Middle frontal gyrus (tissue), 1 donor: ENCODE measurements around the gene KLK1.
"Not testable (repeated sequence)": the region's sequence is repeated elsewhere in the genome, so short reads cannot be mapped to it uniquely, and the experiment has no call there.

Experiments
- DNase-seq: peaks from one replicate; pipeline ENCODE4 v3.0.0-alpha.2; 2015; ENCODE audit warnings: low spot score; ENCODE audit errors: extremely low spot score

KLK1 gene

DNA sequence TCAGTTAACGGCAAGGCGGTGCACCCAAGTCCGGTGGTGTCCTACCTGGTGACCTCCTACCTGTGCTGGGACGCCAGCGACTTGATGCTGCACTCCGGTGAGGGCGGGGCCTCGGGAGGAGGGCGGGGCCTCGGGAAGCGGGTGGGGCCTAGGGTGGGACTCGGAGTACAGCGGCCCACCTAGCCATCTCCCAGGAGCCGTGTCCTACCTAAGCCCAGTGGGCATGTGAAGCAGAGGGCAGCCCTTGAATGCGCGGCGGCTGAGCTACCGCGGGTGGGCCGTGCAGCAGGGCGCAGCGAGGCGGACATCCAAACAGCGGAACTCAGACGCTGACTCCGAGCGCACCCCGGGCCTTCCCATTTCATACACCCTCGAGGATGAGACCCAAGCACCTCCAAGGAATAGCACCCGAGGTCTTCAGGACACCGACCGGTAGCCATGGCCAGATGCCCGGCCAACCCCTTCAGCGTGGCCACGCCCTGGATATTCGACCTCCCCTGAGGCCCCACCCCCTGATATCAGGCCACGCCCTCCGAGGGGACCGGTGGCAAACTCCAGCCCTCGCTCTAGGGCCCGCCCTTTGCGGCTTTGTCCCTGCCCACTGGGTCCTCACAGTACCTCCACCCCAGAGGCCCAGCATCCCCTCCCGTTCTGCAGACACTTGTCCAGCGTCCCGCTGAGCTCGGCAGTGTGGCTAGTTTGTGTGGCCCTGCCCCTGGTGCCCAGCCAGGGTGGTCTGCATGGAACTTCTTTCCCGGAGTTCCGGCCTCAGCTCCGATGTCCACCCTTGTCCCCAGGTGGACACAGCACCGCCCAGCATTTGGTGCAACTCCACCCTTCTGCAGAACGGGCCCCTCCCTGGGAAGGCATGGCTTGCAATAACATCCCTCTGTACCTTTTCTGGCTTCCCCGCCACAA lies 5.4 kb downstream of the KLK1 start:
- no peak for DNase-seq

GRCh38 chr19:50815439-50815838 lies 8.1 kb downstream of the KLK1 start:
- no peak for DNase-seq

DNA sequence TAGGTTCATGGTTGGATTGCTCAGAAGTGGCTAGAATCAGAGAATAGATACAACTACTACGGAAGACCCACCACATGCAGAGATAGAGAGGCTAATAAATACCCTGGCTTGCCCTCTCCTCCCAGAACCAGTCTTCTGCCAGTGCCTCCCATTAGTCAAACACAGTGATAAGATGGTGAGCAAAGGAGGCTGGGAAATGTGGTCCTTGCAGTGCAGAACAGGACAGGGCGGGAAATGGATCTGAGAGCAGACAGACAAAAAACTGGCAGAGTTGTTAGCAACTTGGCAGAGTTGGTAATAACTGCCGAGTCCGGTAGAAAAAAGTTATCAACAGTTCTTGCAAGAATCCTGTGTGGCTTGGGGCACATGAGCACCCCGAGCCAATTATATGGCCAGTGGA lies 8.7 kb downstream of the KLK1 start:
- no peak for DNase-seq

DNA sequence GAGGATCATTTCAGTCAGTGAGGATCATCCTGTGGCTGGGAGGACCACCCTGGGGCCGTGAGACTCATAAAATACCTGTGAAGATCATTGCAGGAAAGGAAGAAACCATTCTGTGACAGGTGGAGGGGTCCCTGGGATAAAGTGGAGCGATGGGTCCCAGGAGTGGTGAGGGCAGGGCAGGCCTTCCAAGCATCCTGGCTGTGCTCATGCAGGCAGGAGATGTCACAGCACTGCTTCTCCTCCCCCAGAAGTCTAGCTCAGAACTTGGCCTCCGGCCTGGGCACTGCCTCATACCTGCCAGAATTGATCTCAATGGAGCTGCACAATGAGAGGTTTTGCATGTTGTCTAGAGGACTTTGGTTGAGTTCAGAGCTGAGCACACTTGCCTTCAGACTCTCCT lies 11.1 kb downstream of the KLK1 start:
- no peak for DNase-seq

- DNase-seq: not testable (repeated sequence)
Measured at GRCh38 chr19:50811622-50812238, 11.9 kb downstream of the KLK1 start.

- DNase-seq: no peak
Measured at GRCh38 chr19:50808856-50809255, 14.7 kb downstream of the KLK1 start.

GRCh38 chr19:50804420-50805272 lies 18.9 kb downstream of the KLK1 start:
- DNase-seq: peak; percentile 93

DNA sequence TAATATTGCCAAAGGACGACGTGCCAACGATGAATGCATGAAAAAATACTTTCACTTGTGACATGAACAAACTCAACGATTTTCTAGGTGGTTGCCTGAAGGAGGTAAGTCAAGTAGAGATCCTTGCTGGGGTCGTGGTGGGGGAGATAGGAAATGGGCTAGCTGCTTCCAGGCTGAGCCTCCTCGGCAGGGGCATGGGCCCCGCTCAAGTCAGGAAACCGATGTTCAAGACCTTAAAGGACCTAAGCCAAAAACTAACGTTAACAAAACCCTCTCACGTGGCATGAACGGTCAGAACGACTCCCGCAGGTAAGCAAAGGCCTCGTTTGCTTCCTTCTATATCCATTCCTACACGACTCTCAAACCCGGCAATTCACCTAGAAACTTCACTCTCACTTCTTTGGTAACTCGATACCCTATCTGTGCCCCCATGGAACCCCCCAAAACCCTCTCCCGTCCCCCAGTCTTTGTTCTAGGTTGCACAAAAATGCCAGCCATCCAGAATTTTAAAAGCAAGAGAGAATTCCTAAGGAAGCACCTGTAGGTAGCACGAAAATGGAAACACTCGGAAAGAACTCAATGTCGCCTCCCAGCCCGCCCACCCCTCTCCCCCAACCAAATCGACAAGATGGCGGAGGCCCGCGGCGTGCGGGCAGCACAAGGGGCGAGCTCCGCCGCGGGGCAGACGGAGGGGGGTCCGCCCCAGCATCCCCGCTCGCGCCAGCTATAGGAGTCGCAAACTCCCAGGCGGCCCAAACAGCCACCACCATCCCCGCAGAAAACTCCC lies 19.8 kb downstream of the KLK1 start:
- DNase-seq: no peak

DNA sequence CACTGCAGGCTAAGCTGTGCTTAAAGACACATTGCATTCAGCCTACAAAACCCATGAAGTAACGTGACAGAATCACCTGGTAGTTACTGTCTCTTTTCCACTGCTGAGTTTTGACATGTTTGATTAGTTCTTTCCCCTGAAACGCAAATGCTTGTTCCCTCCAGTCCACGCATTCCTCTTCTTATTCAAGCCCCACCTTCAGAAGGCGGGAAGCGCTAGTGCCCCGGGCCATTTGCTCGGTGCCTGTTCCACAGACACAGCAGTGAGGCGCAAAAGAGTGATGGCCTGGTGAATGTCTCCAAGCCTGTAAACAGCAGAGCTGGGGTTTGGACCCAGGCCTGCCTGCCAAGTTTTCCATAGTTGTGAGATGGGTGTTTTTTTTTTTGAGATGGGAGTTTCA lies 22.5 kb downstream of the KLK1 start:
- no peak for DNase-seq

DNA sequence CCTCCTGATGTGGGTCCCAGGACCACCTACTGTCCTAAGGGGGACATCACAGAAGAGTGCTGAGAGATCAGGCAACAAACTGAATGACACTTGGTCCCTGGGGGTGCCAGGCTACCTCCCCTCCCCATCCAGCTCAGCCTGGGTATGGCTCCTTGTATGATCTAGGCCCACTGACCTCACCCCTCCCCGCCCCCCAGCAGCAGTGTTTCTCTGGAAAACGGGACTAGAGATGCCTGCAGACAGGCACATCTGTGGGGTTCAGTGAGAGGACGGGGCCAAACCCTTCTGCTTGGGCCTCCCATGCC lies 24.1 kb downstream of the KLK1 start:
- DNase-seq: no peak

- no peak for DNase-seq
Measured at GRCh38 chr19:50798659-50799546, 24.7 kb downstream of the KLK1 start.

DNA sequence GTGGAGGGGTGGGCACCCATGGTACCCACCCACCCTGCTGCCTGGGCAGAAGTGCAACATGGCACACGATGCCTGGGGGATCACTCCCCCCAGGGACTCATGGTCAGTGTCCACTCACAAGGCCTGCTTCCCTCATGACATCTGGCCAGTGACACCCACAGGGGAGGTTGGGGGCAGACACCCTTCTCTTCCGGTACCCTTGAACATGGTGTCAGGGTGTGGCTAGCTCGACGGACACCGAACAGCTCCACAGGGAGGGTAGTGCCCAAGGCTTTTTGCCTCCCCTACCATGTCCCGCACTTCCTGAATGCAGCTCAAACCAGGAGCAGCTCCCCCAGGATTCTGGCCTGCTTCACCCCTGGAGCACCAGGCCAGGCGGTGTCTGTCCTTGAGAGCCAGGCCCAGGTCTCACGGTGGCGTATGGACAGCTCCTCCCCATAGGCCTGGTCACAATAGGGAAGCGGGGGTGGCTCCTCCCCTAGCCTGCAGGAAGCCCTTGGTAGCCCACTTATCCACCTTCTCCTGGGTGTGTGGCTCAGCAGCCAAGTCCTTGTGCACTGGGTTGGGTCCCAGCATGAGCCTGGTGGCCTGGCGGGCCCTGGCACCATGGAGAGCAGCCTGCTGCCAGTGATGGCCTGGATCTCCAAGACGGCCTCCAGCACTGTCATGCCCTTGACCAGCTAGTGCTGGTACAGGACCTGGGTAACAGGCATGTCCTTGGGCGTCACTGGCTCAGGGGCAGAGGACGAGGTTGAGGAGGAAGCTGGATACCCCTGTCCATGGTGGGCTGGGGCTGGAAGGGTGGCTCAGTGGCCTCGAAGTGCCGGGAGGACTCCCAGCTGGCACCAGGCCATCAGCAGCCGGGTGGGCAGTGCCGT lies 25.6 kb downstream of the KLK1 start:
- DNase-seq: no peak

GRCh38 chr19:50797429-50797780 lies 26.2 kb downstream of the KLK1 start:
- no peak for DNase-seq

GRCh38 chr19:50796634-50797428 lies 26.8 kb downstream of the KLK1 start:
- DNase-seq: no peak

GRCh38 chr19:50796128-50796633 lies 27.4 kb downstream of the KLK1 start:
- no peak for DNase-seq

DNA sequence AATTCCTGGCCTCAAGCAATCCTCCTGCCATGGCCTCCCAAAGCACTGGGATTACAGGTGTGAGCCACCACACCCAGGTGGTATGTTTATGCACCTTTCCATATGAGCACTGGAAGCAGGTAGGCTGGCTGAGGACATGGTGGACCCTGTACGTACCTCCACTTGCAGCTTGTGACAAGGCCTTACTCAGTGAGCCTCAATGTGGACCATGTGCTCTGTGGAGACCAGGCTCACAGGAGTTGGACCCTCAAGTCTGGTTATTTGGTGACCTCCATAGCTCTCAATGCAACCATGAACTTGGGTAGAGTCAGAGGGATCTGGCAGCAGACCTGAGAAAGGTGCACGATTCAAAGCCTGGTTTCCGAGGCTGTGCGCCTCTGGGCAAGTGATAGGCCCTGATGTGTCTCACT lies 27.9 kb downstream of the KLK1 start:
- DNase-seq: no peak

DNA sequence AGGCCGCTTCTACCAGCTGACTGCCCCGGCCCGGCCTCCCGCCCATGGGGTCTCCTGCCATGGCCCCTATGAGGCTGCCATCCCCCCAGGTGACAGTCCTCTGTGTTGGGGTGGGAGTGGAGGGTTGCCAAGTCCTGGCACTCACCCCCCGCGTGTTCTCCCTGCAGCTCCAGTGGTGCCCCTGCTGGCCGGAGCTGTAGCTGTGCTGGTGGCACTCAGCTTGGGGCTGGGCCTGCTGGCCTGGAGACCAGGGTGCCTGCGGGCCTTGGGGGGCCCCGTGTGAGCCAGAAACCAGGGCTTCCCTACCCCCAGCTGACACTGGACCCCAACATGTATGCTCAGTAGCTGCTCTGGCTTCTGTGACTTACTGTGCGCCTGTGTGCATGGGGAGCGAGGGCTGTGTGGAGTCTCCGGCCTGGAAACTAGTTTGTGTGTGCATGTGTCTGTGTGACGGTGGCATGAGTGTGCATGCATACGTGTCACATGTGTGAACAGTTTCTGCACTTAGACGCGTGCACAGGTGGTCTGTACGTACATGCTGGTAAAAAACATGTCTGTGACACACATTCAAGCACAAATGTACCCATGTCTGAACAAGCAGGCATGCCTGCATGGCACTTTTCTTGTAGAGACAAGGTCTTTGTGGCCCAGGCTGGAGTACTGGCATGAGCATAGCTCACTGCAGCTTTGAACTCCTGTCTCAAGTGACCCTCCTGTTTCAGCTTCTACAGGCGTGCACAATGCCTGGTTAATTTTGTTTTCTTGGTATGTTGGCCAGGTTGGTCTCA lies 28.5 kb downstream of the KLK1 start:
- no peak for DNase-seq
